Upper lobe of left lung (tissue), 6 donors: ENCODE results near the gene MICAL2. TPM values are rescaled to one million over a fixed set of nuclear protein-coding genes. Genes with fewer than 3 reads are reported as not detected.

ENCODE experiments used
- ATAC-seq, 2 donors: fragments of 200-7000 bp; cut with Tn5 transposase; one replicate each; pipeline ENCODE4 v1.9.1; 2022; ENCODE audit warnings: mild to moderate bottlenecking in 2 of 2, moderate library complexity in 2 of 2; ENCODE audit not compliant: low FRiP score in 2 of 2
- DNase-seq, 2 donors: peaks; one replicate each; pipeline ENCODE4 v3.0.0-alpha.2; 2019 to 2020
- H3K27ac ChIP-seq, 4 donors: fragments of 200-600 bp; sonication (generic); one replicate each; pipeline ENCODE4 v1.5.1; 2016 to 2019
- H3K27me3 ChIP-seq, 4 donors: fragments of 200-600 bp; sonication (generic); one replicate each; pipeline ENCODE4 v1.5.1; 2017 to 2019
- H3K36me3 ChIP-seq, 4 donors: fragments of 200-600 bp; sonication (generic); one replicate each; pipeline ENCODE4 v1.5.1; 2016 to 2019
- H3K4me1 ChIP-seq, 4 donors: fragments of 200-600 bp; sonication (generic); one replicate each; pipeline ENCODE4 v1.5.1; 2018 to 2019
- H3K4me3 ChIP-seq, 4 donors: fragments of 200-600 bp; sonication (generic); one replicate each; pipeline ENCODE4 v1.5.1; 2017 to 2019; ENCODE audit warnings: mild to moderate bottlenecking in 2 of 4, moderate library complexity in 1 of 4
- H3K9me3 ChIP-seq, 4 donors: fragments of 200-600 bp; sonication (generic); one replicate each; pipeline ENCODE4 v1.5.1; 2018 to 2019
- EP300 ChIP-seq, 4 donors: sonication (generic); formaldehyde crosslinking; IDR thresholded peaks; one replicate each; pipeline ENCODE4 v1.5.1; 2017; ENCODE audit warnings: antibody characterized with exemption in 4 of 4, control low read depth in 2 of 4
- POLR2A ChIP-seq, 4 donors: fragments of 450-650 bp; IDR thresholded peaks; one replicate each; pipeline ENCODE4 v1.5.1; 2016 to 2017; ENCODE audit warnings: antibody characterized with exemption in 4 of 4, mild to moderate bottlenecking in 2 of 4
- POLR2AphosphoS5 ChIP-seq, 2 donors: sonication (generic); formaldehyde crosslinking; IDR thresholded peaks; one replicate each; pipeline ENCODE4 v1.5.1; 2017; ENCODE audit warnings: antibody characterized with exemption in 2 of 2
- WGBS, 2 donors: methylation state at CpG; one replicate each; pipeline ENCODE4 v1.1.5; 2017 to 2018; 5-methylcytosine and 5-hydroxymethylcytosine counted together
- total RNA-seq, 6 donors: library from RNA; depleted of rRNA in 4 of 6; stranded (reverse); fragments of >200 nt in 4 of 6; gene quantifications; one replicate each; pipeline versions ENCODE4 v1.1.0 to v1.2.1, GENCODE V29; 2016 to 2021
- TF ChIP-seq, protein P1 (sequence below), 6 experiments: fragments of 450-650 bp in 4 of 6; fragments of 200-600 bp in 2 of 6; sonication (generic) in 2 of 6; IDR thresholded peaks; one replicate each; pipeline ENCODE4 v1.5.1; 2016 to 2019; ENCODE audit warnings: antibody characterized with exemption in 6 of 6
- donor health status: DM: no; HTN: no; CAD: no; lungs with moderate emphysema.
- donor health status: DM: no; HTN: yes; CAD: no; lungs with severe emphysema.

MICAL2 gene
- total RNA-seq, 6 donors from 2014 or later = 138 to 327 (median 175) TPM

DNA sequence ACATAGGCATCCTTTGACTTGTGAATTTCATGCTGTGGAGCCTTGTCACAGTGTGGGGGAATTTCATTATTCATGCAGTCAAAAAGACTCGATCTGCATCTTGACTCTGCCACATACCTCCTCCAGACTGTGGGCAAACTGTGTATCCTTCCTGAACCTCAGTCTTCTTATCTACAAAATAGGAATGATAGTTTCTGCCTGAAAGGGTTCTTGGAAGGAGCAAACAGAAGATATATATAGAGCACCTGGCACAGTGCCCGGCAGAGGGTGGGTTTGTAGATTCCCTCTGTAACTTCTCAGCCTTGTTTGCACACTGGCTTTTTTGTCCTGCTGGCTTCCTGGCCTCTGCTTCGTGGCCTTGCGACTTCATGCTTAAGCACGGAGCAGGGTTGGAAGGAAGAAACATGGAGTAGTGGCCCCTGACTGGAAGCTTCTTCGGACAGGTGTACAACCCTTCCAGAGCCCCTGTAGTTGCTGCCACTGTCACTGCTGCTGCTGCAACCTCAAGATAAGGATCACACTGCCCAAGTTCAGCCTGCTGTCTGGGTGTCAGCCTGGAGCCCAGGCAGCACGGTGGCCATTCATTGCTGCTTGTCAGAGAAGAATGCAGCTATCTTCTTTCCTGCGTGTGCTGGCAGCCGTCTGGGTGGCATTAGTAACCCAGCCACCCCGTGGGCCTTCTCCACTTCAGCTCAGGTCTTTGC, 106.4 kb downstream of the MICAL2 start:
- Histone ChIP-seq H3K27me3 (no peaks in the 10 kb centered on the region), H3K4me3 (no peak overlapping the region), H3K9me3 (no peaks in the 10 kb centered on the region), H3K27ac (peak overlapping the region in 3 of 4 donors; percentile 27 to 69 (median 68)), H3K36me3 (peaks cover 9 to 52% (median 23%) of the 10 kb centered on the region in 4 donors), H3K4me1 (peaks cover 16 to 60% (median 46%) of the 10 kb centered on the region in 4 donors)
- ATAC-seq = no peak
- 18 to 39% methylated on average over 10 of the region's 10 CpGs for WGBS, 2 donors
- DNase-seq = no peak
- TF ChIP-seq POLR2A (IDR thresholded peaks at IDR 0.05) (no peak), EP300 (IDR thresholded peaks at IDR 0.05) (no peak), POLR2AphosphoS5 (IDR thresholded peaks at IDR 0.05) (no peak)
- TF ChIP-seq, protein P1, sequence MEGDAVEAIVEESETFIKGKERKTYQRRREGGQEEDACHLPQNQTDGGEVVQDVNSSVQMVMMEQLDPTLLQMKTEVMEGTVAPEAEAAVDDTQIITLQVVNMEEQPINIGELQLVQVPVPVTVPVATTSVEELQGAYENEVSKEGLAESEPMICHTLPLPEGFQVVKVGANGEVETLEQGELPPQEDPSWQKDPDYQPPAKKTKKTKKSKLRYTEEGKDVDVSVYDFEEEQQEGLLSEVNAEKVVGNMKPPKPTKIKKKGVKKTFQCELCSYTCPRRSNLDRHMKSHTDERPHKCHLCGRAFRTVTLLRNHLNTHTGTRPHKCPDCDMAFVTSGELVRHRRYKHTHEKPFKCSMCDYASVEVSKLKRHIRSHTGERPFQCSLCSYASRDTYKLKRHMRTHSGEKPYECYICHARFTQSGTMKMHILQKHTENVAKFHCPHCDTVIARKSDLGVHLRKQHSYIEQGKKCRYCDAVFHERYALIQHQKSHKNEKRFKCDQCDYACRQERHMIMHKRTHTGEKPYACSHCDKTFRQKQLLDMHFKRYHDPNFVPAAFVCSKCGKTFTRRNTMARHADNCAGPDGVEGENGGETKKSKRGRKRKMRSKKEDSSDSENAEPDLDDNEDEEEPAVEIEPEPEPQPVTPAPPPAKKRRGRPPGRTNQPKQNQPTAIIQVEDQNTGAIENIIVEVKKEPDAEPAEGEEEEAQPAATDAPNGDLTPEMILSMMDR (IDR thresholded peaks at IDR 0.05) = no peak

DNA sequence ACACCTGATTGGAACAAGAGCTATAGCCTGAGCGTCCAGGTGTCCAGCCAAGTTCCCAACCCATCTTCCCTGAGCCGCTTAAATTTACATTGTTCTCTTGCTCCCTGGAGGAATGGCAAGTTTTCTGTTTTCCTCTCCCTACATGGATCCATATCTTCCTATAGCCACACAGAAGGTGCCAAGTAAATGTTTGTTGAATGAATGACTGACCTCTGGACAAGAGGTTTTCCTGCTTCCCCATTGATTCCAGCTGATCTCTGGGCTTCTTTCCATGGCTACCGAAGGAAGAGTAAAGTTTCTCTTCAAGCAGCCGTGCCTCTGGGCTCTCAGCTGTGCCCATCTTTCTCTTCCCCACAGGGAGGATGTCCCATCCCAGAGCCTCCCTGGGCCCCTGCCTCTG, 107.5 kb downstream of the MICAL2 start:
- Histone ChIP-seq H3K27ac (peak overlapping the region in 2 of 4 donors; percentile 68 to 69), H3K27me3 (no peaks in the 10 kb centered on the region), H3K9me3 (no peaks in the 10 kb centered on the region), H3K4me1 (peaks cover 19 to 71% (median 57%) of the 10 kb centered on the region in 4 donors), H3K4me3 (no peak overlapping the region), H3K36me3 (peaks cover 9 to 51% (median 25%) of the 10 kb centered on the region in 4 donors)
- DNase-seq (no peak), ATAC-seq (no peak)
- WGBS, 2 donors = 89 to 91% methylated on average over 4 of the region's 4 CpGs
- no peak for TF ChIP-seq EP300 (IDR thresholded peaks at IDR 0.05)
- TF ChIP-seq, protein P1 (IDR thresholded peaks at IDR 0.05) = no peak
- TF ChIP-seq POLR2AphosphoS5 (IDR thresholded peaks at IDR 0.05) = no peak
- no peak for TF ChIP-seq POLR2A (IDR thresholded peaks at IDR 0.05)

DNA sequence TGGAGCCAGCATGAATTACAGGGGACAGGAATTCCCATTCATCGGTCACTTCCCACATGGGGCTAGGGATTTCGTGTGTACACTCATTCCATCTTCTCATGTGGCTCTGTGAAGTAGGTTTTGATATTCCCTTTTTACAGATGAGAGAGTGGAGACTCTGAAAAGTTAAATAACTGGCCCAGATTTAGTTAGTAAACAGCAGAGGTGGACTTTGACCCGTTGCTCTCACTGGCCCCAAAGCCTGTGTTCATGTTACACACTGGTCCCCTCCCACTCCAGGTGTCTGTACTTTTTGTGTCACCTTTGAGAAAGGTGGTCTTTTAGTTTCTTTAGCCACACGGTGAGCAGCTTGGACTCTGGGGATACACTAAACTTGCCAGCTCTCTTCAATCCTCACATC, 108.5 kb downstream of the MICAL2 start:
- H3K27ac ChIP-seq = peak overlapping the region in 1 of 4 donors; percentile 69
- 83 to 84% methylated on average over 4 of the region's 4 CpGs for WGBS, 2 donors
- DNase-seq = no peak

DNA sequence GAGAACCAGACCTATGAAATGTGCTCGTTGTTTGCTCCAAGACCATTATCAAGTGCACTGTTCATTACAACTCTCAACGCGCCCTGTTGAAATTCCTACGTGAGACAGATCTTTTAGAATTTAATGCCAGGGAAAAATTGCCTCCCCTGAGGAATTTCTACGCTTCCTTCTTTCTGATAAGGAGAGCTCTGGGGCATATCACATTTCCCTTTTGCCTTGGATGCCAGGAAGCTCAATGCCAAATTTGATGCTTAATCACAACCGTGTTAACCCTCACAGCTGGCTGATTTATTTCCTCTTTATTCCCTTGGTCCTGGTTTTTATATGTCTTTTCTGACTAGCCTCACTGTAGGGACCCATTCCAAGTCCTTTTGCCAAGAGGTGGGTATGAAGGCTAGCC, 109.4 kb downstream of the MICAL2 start:
- Histone ChIP-seq H3K4me1 (peaks cover 33 to 82% (median 68%) of the 10 kb centered on the region in 4 donors), H3K9me3 (no peaks in the 10 kb centered on the region), H3K27me3 (no peaks in the 10 kb centered on the region), H3K27ac (peak overlapping the region in 2 of 4 donors; percentile 50 to 69), H3K4me3 (no peak overlapping the region), H3K36me3 (peaks cover 0 to 34% (median 17%) of the 10 kb centered on the region in 4 donors)
- no peak for TF ChIP-seq EP300 (IDR thresholded peaks at IDR 0.05)
- ATAC-seq (no peak), DNase-seq (no peak)
- 57 to 67% methylated on average over 6 of the region's 6 CpGs for WGBS, 2 donors

More for the DNA sequence above, 108.5 kb downstream of the MICAL2 start:
- no peak for ATAC-seq
- no peaks in the 10 kb centered on the region for H3K9me3 ChIP-seq
- H3K36me3 ChIP-seq = peaks cover 5 to 41% (median 18%) of the 10 kb centered on the region in 4 donors
- peaks cover 28 to 80% (median 66%) of the 10 kb centered on the region in 4 donors for H3K4me1 ChIP-seq
- TF ChIP-seq EP300 (IDR thresholded peaks at IDR 0.05) (no peak), POLR2AphosphoS5 (IDR thresholded peaks at IDR 0.05) (no peak), POLR2A (IDR thresholded peaks at IDR 0.05) (no peak)
- TF ChIP-seq, protein P1 (IDR thresholded peaks at IDR 0.05) = no peak
- no peaks in the 10 kb centered on the region for H3K27me3 ChIP-seq
- H3K4me3 ChIP-seq = no peak overlapping the region

DNA sequence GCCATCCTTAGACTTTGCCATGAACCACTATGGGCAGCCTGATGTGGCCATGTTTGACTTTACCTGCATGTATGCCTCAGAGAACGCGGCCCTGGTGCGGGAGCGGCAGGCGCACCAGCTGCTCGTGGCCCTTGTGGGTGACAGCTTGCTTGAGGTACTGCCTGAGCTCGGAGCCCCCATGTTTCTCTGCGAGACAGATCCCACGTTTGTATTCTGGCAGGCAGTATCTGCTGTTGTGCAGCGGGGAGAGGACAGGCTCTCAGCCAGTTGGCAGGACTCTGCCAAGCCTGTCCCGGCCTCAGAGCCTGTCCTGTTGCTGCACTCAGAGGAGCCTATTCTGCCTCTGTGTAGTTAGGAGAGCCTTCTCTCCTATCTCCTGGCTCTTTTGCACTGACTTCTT, 109.9 kb downstream of the MICAL2 start:
- DNase-seq (peak in 1 of 2 donors; percentile 63), ATAC-seq (peak in 1 of 2 donors; percentile 67)
- TF ChIP-seq EP300 (IDR thresholded peaks at IDR 0.05) (no peak), POLR2A (IDR thresholded peaks at IDR 0.05) (no peak), POLR2AphosphoS5 (IDR thresholded peaks at IDR 0.05) (no peak)
- TF ChIP-seq, protein P1 (IDR thresholded peaks at IDR 0.05) = no peak
- H3K9me3 ChIP-seq = no peaks in the 10 kb centered on the region
- no peaks in the 10 kb centered on the region for H3K27me3 ChIP-seq
- peaks cover 32 to 82% (median 70%) of the 10 kb centered on the region in 4 donors for H3K4me1 ChIP-seq
- peaks cover 0 to 38% (median 19%) of the 10 kb centered on the region in 4 donors for H3K36me3 ChIP-seq
- 58 to 79% methylated on average over 9 to 11 of the region's 11 CpGs for WGBS, 2 donors
- peak overlapping the region in 3 of 4 donors; percentile 15 to 69 (median 50) for H3K27ac ChIP-seq
- no peak overlapping the region for H3K4me3 ChIP-seq
